Muscle of leg (tissue), 16 donors: ENCODE data around the gene PTOV1. TPM values are rescaled to one million over a fixed set of nuclear protein-coding genes. Genes with fewer than 3 reads are reported as not detected.
A peak's percentile ranks its signal among the peaks of the same experiment; 100 is the strongest.

Source experiments
- DNase-seq: peaks from one replicate; pipeline ENCODE4 v3.0.0; 2013
- H3K27ac ChIP-seq: one replicate; pipeline ENCODE4 v1.5.1; 2013; ENCODE audit warnings: mild to moderate bottlenecking, low read length, control low read depth
- H3K27me3 ChIP-seq: one replicate; pipeline ENCODE4 v1.6.1; 2013; ENCODE audit warnings: low read length; ENCODE audit not compliant: control insufficient read depth, insufficient read depth
- H3K36me3 ChIP-seq: one replicate; pipeline ENCODE4 v1.6.1; 2013; ENCODE audit warnings: low read length; ENCODE audit not compliant: control insufficient read depth, insufficient read depth
- H3K4me1 ChIP-seq: one replicate; pipeline ENCODE4 v1.6.1; 2013; ENCODE audit warnings: low read length; ENCODE audit not compliant: control insufficient read depth, insufficient read depth
- H3K4me3 ChIP-seq: one replicate; pipeline ENCODE4 v1.5.1; 2013; ENCODE audit warnings: low read length, control low read depth
- H3K9me3 ChIP-seq: replicated peaks from 2 replicates; pipeline ENCODE4 v1.6.1; 2013; ENCODE audit warnings: low read depth, low read length; ENCODE audit not compliant: control insufficient read depth
- WGBS: methylation state at CpG from one replicate; pipeline ENCODE4 v1.1.5; 2013; ENCODE audit warnings: missing lambda C conversion rate; ENCODE audit not compliant: insufficient coverage; 5-methylcytosine and 5-hydroxymethylcytosine counted together
- long read RNA-seq, 11 donors: transcript quantifications; one replicate each; lab custom pipeline, GENCODE V29; 2026
- polyA plus RNA-seq, 8 donors: library from polyadenylated mRNA; unstranded; fragments of 120-200 nt; gene quantifications; one replicate each; pipeline versions ENCODE4 v1.2.1 to v1.2.3, GENCODE V29; 2013; ENCODE audit warnings: inconsistent platforms in 1 of 8, low replicate concordance in 1 of 8; ENCODE audit not compliant: insufficient read length in 8 of 8, insufficient read depth in 1 of 8
- total RNA-seq: library from RNA; stranded (reverse); fragments of 120-200 nt; gene quantifications from one replicate; pipeline ENCODE4 v1.2.4, GENCODE V29; 2013

PTOV1 gene
- 140 TPM for total RNA-seq
- 100 to 1,000 TPM; 173 to 239 (median 224) TPM for polyA plus RNA-seq
- long read RNA-seq, donor 1, transcript PTOV1-212 (13 exons, 1,577 nt), result major isoform, 14 of 22 reads
- long read RNA-seq, donor 1, partial matches to known transcripts, result 0 of 22 reads
- long read RNA-seq, donor 1, other reads (novel, unspliced or antisense), result 0 of 22 reads
- long read RNA-seq, donor 2, partial matches to known transcripts, result 0 of 3 reads
- long read RNA-seq, donor 2, other reads (novel, unspliced or antisense), result 0 of 3 reads
- long read RNA-seq, donor 3, transcript PTOV1-205 (1 exons, 1,880 nt), result minor isoform, 6 of 64 reads
- long read RNA-seq, donor 3, transcript PTOV1-212 (13 exons, 1,577 nt), result major isoform, 42 of 64 reads
- long read RNA-seq, donor 3, partial matches to known transcripts, result 5 of 64 reads
- long read RNA-seq, donor 3, other reads (novel, unspliced or antisense), result 0 of 64 reads
- long read RNA-seq, donor 4, transcript PTOV1-205 (1 exons, 1,880 nt), result minor isoform, 12 of 51 reads
- long read RNA-seq, donor 4, transcript PTOV1-212 (13 exons, 1,577 nt), result major isoform, 25 of 51 reads
- long read RNA-seq, donor 4, transcript PTOV1-208 (2 exons, 327 nt), result minor isoform, 5 of 51 reads
- long read RNA-seq, donor 4, partial matches to known transcripts, result 0 of 51 reads
- long read RNA-seq, donor 4, other reads (novel, unspliced or antisense), result 0 of 51 reads
- long read RNA-seq, donor 5, transcript PTOV1-212 (13 exons, 1,577 nt), result major isoform, 54 of 109 reads
- long read RNA-seq, donor 5, transcript PTOV1-208 (2 exons, 327 nt), result minor isoform, 8 of 109 reads
- long read RNA-seq, donor 5, transcript PTOV1-205 (1 exons, 1,880 nt), result minor isoform, 7 of 109 reads
- long read RNA-seq, donor 5, partial matches to known transcripts, result 19 of 109 reads
- long read RNA-seq, donor 5, other reads (novel, unspliced or antisense), result 11 of 109 reads
- long read RNA-seq, donor 6, transcript PTOV1-212 (13 exons, 1,577 nt), result major isoform, 51 of 101 reads
- long read RNA-seq, donor 6, transcript PTOV1-208 (2 exons, 327 nt), result minor isoform, 7 of 101 reads
- long read RNA-seq, donor 6, transcript PTOV1-220 (13 exons, 1,587 nt), result minor isoform, 7 of 101 reads
- long read RNA-seq, donor 6, transcript PTOV1-205 (1 exons, 1,880 nt), result minor isoform, 16 of 101 reads
- long read RNA-seq, donor 6, partial matches to known transcripts, result 15 of 101 reads
- long read RNA-seq, donor 6, other reads (novel, unspliced or antisense), result 0 of 101 reads
- long read RNA-seq, donor 7, transcript PTOV1-212 (13 exons, 1,577 nt), result major isoform, 36 of 66 reads
- long read RNA-seq, donor 7, transcript PTOV1-208 (2 exons, 327 nt), result minor isoform, 10 of 66 reads
- long read RNA-seq, donor 7, transcript PTOV1-205 (1 exons, 1,880 nt), result minor isoform, 7 of 66 reads
- long read RNA-seq, donor 7, partial matches to known transcripts, result 0 of 66 reads
- long read RNA-seq, donor 7, other reads (novel, unspliced or antisense), result 6 of 66 reads
- long read RNA-seq, donor 8, transcript PTOV1-208 (2 exons, 327 nt), result minor isoform, 9 of 44 reads
- long read RNA-seq, donor 8, transcript PTOV1-212 (13 exons, 1,577 nt), result major isoform, 15 of 44 reads
- long read RNA-seq, donor 8, transcript PTOV1-205 (1 exons, 1,880 nt), result minor isoform, 7 of 44 reads
- long read RNA-seq, donor 8, partial matches to known transcripts, result 8 of 44 reads
- long read RNA-seq, donor 8, other reads (novel, unspliced or antisense), result 0 of 44 reads
- long read RNA-seq, donor 9, transcript PTOV1-212 (13 exons, 1,577 nt), result major isoform, 16 of 38 reads
- long read RNA-seq, donor 9, transcript PTOV1-205 (1 exons, 1,880 nt), result minor isoform, 7 of 38 reads
- long read RNA-seq, donor 9, partial matches to known transcripts, result 5 of 38 reads
- long read RNA-seq, donor 9, other reads (novel, unspliced or antisense), result 0 of 38 reads
- long read RNA-seq, donor 10, transcript PTOV1-212 (13 exons, 1,577 nt), result major isoform, 31 of 80 reads
- long read RNA-seq, donor 10, transcript PTOV1-205 (1 exons, 1,880 nt), result minor isoform, 14 of 80 reads
- long read RNA-seq, donor 10, transcript PTOV1-208 (2 exons, 327 nt), result minor isoform, 13 of 80 reads
- long read RNA-seq, donor 10, partial matches to known transcripts, result 9 of 80 reads
- long read RNA-seq, donor 10, other reads (novel, unspliced or antisense), result 5 of 80 reads
- long read RNA-seq, donor 11, transcript PTOV1-205 (1 exons, 1,880 nt), result minor isoform, 8 of 44 reads
- long read RNA-seq, donor 11, transcript PTOV1-212 (13 exons, 1,577 nt), result major isoform, 24 of 44 reads
- long read RNA-seq, donor 11, partial matches to known transcripts, result 5 of 44 reads
- long read RNA-seq, donor 11, other reads (novel, unspliced or antisense), result 0 of 44 reads

DNA sequence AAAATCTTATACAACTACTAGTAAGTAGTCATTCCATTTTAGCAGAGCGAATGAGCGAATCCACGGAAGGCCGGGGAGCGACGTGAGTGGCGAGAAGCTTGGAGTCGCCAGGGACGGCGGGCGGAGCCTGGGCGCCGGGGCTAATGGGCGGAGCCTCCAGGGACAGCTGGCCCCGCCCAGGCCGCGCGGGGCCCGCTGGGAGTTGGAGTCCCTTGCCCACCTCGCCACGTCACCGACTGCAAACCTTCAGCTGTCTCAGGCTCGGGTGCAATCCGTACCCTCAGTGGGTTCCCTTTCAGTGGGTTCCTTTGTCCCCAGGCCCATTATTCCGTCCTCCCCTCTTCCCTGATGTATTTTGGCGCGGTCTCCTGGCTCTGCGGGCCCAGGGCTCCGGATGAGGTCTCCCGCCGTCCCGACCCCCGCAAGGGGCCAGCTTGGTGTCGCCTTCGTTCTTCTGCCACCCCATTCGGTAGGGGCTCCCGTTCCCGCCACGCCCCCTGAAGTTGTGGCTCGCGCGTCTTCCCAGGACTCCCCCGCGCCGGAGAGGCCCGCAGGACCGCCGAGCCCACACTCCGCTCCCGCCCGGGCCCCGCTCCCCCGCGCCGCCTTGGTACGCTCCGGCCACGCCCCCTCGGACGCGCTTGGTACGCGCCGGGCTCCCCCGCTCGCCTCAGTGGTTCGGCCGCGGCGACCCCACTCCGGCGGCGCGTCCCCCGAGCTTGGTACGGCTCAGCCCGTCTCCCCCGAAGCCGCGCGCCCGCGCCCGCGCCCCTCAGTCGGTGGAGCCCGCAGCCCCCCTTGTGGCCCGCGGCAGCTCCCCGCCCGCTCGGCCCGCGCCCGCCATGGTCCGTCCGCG, at the start of gene PTOV1:
Gene PTOV1, plus strand, starts transcription at position 673 of the 856 bp plus-strand sequence.
- Histone ChIP-seq H3K9me3 (peaks cover 9% of the 10 kb centered on the region), H3K4me3 (peak within 1 kb of the TSS; percentile 95), H3K27me3 (no peaks in the 10 kb centered on the region), H3K4me1 (peaks cover 37% of the 10 kb centered on the region), H3K27ac (peak within 1 kb of the TSS; percentile 99), H3K36me3 (peaks cover 31% of the 10 kb centered on the region)
- DNase-seq, result peak; percentile 94
- WGBS, result 1% methylated on average over 91 of the region's 98 CpGs

GRCh38 chr19:49801401-49801888, 49.5 kb upstream of the PTOV1 start:
- 56% methylated on average over 20 of the region's 32 CpGs for WGBS
- peak; percentile 21 for DNase-seq
- Histone ChIP-seq H3K4me3 (peak overlapping the region; percentile 53), H3K4me1 (peaks cover 19% of the 10 kb centered on the region), H3K36me3 (peaks cover 80% of the 10 kb centered on the region), H3K9me3 (no peaks in the 10 kb centered on the region), H3K27ac (no peak overlapping the region), H3K27me3 (no peaks in the 10 kb centered on the region)

DNA sequence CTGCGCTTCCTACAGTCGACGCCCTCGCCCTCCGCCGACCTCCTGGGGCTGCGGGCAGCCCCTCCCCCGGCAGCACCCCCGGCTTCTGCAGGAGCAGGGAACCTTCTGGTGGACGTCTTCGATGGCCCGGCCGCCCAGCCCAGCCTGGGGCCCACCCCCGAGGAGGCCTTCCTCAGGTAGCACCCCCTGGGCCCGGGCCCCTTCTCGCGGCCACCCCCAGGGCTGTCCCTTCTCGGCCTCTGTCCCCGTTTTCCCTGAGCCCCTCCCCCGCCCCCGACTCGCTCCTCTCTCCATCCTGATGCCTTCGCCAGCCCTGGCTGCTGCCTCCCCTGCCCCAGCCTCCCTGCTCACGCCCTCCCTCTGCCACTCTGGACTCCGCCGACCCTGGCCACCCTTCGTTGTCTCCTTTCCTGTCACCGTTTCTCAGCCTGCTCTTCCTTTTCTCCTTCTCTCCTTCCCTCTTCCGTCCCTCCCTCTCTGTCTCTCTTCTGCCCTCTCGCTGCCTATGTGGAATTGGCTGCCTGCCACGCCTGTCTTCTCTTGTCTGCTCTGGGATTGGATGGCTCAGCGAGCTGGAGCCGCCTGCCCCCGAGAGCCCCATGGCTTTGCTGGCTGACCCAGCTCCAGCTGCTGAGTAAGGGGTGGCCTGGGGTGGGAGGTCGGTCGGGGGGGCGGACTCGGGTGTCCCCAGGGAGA, 48.8 kb upstream of the PTOV1 start:
- peak overlapping the region; percentile 71 for H3K27ac ChIP-seq

DNA sequence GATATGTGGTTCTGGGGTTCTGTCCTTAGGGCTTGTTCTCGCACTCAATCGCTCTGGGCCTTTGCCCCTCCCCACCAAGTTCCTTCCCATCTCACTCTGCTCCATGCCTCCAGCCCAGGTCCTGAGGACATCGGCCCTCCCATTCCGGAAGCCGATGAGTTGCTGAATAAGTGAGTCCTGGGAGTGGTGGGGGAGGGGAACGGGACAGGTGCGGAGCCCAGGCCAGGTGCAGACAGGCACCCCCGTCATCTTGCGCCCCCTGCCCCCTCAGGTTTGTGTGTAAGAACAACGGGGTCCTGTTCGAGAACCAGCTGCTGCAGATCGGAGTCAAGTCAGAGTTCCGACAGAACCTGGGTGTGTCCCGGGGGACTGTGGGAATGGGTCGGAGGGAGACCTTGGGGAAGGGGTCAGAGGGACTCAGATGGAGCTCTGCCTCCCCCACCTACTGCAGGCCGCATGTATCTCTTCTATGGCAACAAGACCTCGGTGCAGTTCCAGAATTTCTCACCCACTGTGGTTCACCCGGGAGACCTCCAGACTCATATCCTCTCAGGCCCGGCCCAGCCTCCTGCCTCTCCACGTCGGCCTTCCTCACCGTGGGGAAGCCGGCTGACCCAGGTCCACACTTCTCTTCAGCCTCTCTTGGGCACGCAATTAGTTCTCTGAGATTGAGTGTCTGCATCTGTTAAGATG, 48.0 kb upstream of the PTOV1 start:
- Histone ChIP-seq H3K9me3 (no peaks in the 10 kb centered on the region), H3K27me3 (no peaks in the 10 kb centered on the region), H3K36me3 (peaks cover 77% of the 10 kb centered on the region), H3K4me1 (peaks cover 19% of the 10 kb centered on the region), H3K4me3 (peak overlapping the region; percentile 53), H3K27ac (peak overlapping the region; percentile 65)
- 73% methylated on average over 8 of the region's 24 CpGs for WGBS
- DNase-seq, result peak; percentile 49

More for the DNA sequence above, 48.8 kb upstream of the PTOV1 start:
- Histone ChIP-seq H3K27me3 (no peaks in the 10 kb centered on the region), H3K36me3 (peaks cover 79% of the 10 kb centered on the region), H3K9me3 (no peaks in the 10 kb centered on the region), H3K4me1 (peaks cover 19% of the 10 kb centered on the region), H3K4me3 (peak overlapping the region; percentile 53)
- peak; percentile 98 for DNase-seq
- 16% methylated on average over 38 of the region's 38 CpGs for WGBS

DNA sequence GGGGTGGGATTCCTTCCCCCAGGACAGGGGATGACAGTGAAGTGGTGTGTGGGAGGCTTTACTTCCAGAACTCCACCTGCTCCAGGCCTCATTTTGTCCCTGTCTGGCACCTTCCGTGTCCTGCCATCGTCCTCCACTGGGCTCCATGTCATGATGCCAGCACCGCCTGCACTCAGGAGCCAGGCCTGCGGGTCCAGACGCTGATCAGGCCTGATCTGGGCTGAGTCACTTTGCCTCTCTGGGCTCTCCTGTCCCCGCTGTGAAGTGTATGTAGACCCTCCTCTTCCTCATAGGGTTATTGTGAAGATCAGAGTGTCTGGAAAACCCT, 47.5 kb upstream of the PTOV1 start:
- 83% methylated on average over 3 of the region's 6 CpGs for WGBS
- H3K36me3 ChIP-seq, result peaks cover 72% of the 10 kb centered on the region
- no peaks in the 10 kb centered on the region for H3K27me3 ChIP-seq
- DNase-seq, result no peak
- H3K4me3 ChIP-seq, result no peak overlapping the region
- H3K9me3 ChIP-seq, result no peaks in the 10 kb centered on the region
- peaks cover 20% of the 10 kb centered on the region for H3K4me1 ChIP-seq
- no peak overlapping the region for H3K27ac ChIP-seq

GRCh38 chr19:49805822-49806619, 44.9 kb upstream of the PTOV1 start:
- H3K4me1 ChIP-seq, result peaks cover 34% of the 10 kb centered on the region
- no peaks in the 10 kb centered on the region for H3K9me3 ChIP-seq
- WGBS, result 87% methylated on average over 16 of the region's 20 CpGs
- peaks cover 47% of the 10 kb centered on the region for H3K36me3 ChIP-seq
- H3K4me3 ChIP-seq, result no peak overlapping the region
- H3K27ac ChIP-seq, result no peak overlapping the region
- peak; percentile 27 for DNase-seq
- H3K27me3 ChIP-seq, result no peaks in the 10 kb centered on the region

GRCh38 chr19:49806620-49806959, 44.4 kb upstream of the PTOV1 start:
- Histone ChIP-seq H3K36me3 (peaks cover 44% of the 10 kb centered on the region), H3K27me3 (no peaks in the 10 kb centered on the region), H3K27ac (no peak overlapping the region), H3K4me3 (no peak overlapping the region), H3K4me1 (peaks cover 30% of the 10 kb centered on the region), H3K9me3 (no peaks in the 10 kb centered on the region)
- 80% methylated on average over 6 of the region's 8 CpGs for WGBS
- DNase-seq, result no peak
